Suprapubic skin (tissue), 4 donors: ENCODE data around the gene P2RY8.

Experiments used
- CTCF ChIP-seq, 2 donors: fragments of 200-600 bp in 1 of 2; fragments of 450-650 bp in 1 of 2; sonication (generic) in 1 of 2; IDR thresholded peaks; one replicate each; pipeline ENCODE4 v1.5.1; 2016 to 2019; ENCODE audit warnings: antibody characterized with exemption in 2 of 2, mild to moderate bottlenecking in 1 of 2, moderate library complexity in 1 of 2
- EP300 ChIP-seq: sonication (generic); formaldehyde crosslinking; IDR thresholded peaks from one replicate; pipeline ENCODE4 v1.6.1; 2017; ENCODE audit warnings: antibody characterized with exemption
- POLR2A ChIP-seq, 2 donors: fragments of 450-650 bp; IDR thresholded peaks; one replicate each; pipeline ENCODE4 v1.6.1; 2017; ENCODE audit warnings: antibody characterized with exemption in 2 of 2, mild to moderate bottlenecking in 2 of 2, moderate library complexity in 2 of 2
- POLR2AphosphoS5 ChIP-seq, 3 donors: sonication (generic); formaldehyde crosslinking; IDR thresholded peaks; one replicate each; pipeline ENCODE4 v1.6.1; 2017; ENCODE audit warnings: antibody characterized with exemption in 3 of 3

DNA sequence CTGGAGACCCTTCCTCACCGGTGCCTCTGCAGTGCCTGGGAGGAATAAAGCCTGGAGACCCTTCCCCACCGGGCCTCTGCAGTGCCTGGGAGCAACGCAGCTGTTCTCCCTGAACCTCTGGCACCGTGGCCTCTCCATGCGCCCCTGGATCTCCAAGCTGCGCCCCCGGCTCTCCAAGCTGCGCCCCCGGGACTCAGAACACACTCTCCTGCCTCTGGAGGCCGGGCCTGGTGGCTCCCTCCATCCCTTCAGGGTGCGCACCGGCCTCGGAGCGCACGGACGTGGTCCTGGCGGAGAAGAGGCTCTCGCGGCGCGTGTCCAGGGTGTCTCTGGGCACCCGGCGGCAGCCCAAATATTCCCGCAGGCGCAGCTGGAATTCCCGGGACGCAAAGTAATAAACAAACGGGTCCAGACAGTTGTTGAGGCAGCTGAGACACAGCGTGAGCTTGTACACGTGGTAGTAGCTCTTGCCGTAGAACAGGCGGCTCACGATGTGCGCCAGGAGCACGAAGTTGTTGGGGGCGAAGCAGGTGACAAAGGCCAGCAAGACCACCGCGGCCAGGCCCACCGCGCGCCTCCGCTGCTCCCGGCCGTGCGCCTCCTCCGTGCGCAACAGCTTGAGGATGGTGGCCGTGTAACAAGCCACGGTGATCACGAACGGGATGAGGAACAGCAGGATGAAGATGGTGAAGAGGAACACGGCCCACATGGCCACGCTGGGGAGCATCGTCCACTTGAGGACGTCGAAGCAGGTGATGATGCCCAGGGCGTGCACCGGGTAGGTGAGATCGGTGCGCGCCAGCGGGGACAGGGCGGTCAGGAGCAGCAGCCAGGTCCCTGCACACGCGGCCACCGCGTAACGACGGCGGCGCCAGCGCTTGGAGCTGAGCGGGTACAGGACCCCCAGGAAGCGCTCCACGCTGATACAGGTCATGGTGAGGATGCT is 71.4 kb downstream of the P2RY8 start:
- TF ChIP-seq CTCF (IDR thresholded peaks at IDR 0.05) (no peak), EP300 (no peak), POLR2A (IDR thresholded peaks at IDR 0.05) (no peak), POLR2AphosphoS5 (IDR thresholded peaks at IDR 0.05) (no peak)
